Loucy (cell line): ENCODE measurements around the gene P2RX1.

Source experiments
- EZH2phosphoT487 ChIP-seq: fragments of 200-600 bp; IDR thresholded peaks from 2 replicates; pipeline ENCODE4 v1.6.1; 2018; ENCODE audit warnings: antibody characterized with exemption, mild to moderate bottlenecking, moderate library complexity, borderline replicate concordance
- TF ChIP-seq, protein P1 (sequence below): fragments of 200-600 bp; sonication (generic); conservative IDR thresholded peaks from 2 replicates; pipeline ENCODE4 v1.5.1; 2014; ENCODE audit warnings: mild to moderate bottlenecking, antibody characterized with exemption, low read length

DNA sequence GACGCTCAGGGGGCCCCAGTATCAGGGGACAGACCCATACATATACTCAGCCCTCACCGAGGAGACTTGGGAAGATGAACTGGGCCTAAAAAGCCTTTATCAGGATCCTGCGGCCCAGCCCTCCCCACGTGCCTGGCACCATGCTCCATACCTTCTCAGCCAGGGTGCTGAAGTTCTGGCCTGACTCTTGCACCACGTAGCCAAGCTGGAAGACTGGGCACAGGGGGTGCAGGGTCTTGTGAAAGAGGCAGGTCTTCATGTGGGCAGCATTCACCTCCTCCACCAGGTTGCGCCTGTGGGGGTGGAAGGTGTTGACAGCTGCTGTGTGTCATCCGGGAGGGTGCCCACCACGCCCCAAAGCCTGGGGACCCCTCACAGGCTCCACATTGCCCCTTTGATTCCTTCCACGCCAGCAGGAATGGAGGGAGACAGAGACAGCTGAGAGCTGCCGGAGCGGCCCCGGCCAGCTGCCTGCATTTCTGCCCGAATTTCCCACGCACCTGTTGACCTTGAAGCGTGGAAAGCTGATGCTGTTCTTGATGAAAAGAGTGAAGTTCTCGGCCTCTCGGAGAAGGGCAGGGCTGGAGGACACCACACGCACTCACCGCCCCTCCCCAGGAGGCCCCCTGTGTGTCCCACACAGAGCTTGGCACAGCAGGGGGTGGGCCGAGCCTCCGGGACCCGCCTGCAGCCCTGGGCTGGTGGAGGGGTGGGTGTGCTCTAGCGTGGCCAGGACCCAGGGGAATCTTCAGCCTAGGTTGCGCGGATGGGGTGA lies 13.0 kb downstream of the P2RX1 start:
- TF ChIP-seq, protein P1, sequence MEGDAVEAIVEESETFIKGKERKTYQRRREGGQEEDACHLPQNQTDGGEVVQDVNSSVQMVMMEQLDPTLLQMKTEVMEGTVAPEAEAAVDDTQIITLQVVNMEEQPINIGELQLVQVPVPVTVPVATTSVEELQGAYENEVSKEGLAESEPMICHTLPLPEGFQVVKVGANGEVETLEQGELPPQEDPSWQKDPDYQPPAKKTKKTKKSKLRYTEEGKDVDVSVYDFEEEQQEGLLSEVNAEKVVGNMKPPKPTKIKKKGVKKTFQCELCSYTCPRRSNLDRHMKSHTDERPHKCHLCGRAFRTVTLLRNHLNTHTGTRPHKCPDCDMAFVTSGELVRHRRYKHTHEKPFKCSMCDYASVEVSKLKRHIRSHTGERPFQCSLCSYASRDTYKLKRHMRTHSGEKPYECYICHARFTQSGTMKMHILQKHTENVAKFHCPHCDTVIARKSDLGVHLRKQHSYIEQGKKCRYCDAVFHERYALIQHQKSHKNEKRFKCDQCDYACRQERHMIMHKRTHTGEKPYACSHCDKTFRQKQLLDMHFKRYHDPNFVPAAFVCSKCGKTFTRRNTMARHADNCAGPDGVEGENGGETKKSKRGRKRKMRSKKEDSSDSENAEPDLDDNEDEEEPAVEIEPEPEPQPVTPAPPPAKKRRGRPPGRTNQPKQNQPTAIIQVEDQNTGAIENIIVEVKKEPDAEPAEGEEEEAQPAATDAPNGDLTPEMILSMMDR: no peak
- TF ChIP-seq EZH2phosphoT487: no peak
